ENCODE data around the gene SMIM32.

The SMIM32 gene

GRCh38 chr5:136174021-136174659 is 18.8 kb downstream of the SMIM32 start:
- Histone ChIP-seq H3K4me3 (IDR thresholded peaks at IDR 0.05; ENCODE audit: insufficient read depth, low read depth, low read length) (no peak overlapping the region), H3K4me2 (no peak overlapping the region), H2AFZ (ENCODE audit: low read depth) (no peak overlapping the region), H3K79me2 (ENCODE audit: insufficient read depth, low read depth) (no peaks in the 10 kb centered on the region), H3K4me1 (ENCODE audit: low read depth, poor library complexity, severe bottlenecking) (no peaks in the 10 kb centered on the region), H4K20me1 (ENCODE audit: insufficient read depth) (no peaks in the 10 kb centered on the region), H3K9ac (no peak overlapping the region), H3K36me3 (ENCODE audit: insufficient read depth) (no peaks in the 10 kb centered on the region), H3K27me3 (ENCODE audit: insufficient read depth, low read depth) (no peaks in the 10 kb centered on the region), H3K27ac (no peak overlapping the region)
- TF ChIP-seq CTCF (conservative IDR thresholded peaks at IDR 0.05; ENCODE audit: low read depth, low read length): peak; percentile 35; the same call in 1 of the 2 replicates

- Histone ChIP-seq H3K79me2 (ENCODE audit: insufficient read depth, low read depth) (no peaks in the 10 kb centered on the region), H4K20me1 (ENCODE audit: insufficient read depth) (no peaks in the 10 kb centered on the region), H3K27ac (no peak overlapping the region), H3K4me1 (ENCODE audit: low read depth, poor library complexity, severe bottlenecking) (no peaks in the 10 kb centered on the region), H3K4me3 (IDR thresholded peaks at IDR 0.05; ENCODE audit: insufficient read depth, low read depth, low read length) (no peak overlapping the region), H3K36me3 (ENCODE audit: insufficient read depth) (no peaks in the 10 kb centered on the region), H2AFZ (ENCODE audit: low read depth) (no peak overlapping the region), H3K27me3 (ENCODE audit: insufficient read depth, low read depth) (no peaks in the 10 kb centered on the region), H3K9ac (no peak overlapping the region), H3K4me2 (no peak overlapping the region)
- TF ChIP-seq CTCF (conservative IDR thresholded peaks at IDR 0.05; ENCODE audit: low read depth, low read length): no peak
These were observed 23.7 kb downstream of the SMIM32 start for GRCh38 chr5:136169218-136169617.

GRCh38 chr5:136166909-136167308 is 26.1 kb downstream of the SMIM32 start:
- no peak overlapping the region for H2AFZ ChIP-seq (ENCODE audit: low read depth)
- H3K79me2 ChIP-seq (ENCODE audit: insufficient read depth, low read depth): no peaks in the 10 kb centered on the region
- H3K4me3 ChIP-seq (IDR thresholded peaks at IDR 0.05; ENCODE audit: insufficient read depth, low read depth, low read length): no peak overlapping the region
- H3K9ac ChIP-seq: no peak overlapping the region
- H3K4me1 ChIP-seq (ENCODE audit: low read depth, poor library complexity, severe bottlenecking): no peaks in the 10 kb centered on the region
- no peak overlapping the region for H3K4me2 ChIP-seq
- H3K27ac ChIP-seq: no peak overlapping the region
- no peaks in the 10 kb centered on the region for H3K36me3 ChIP-seq (ENCODE audit: insufficient read depth)
- TF ChIP-seq CTCF (conservative IDR thresholded peaks at IDR 0.05; ENCODE audit: low read depth, low read length): no peak
- no peaks in the 10 kb centered on the region for H4K20me1 ChIP-seq (ENCODE audit: insufficient read depth)
- no peaks in the 10 kb centered on the region for H3K27me3 ChIP-seq (ENCODE audit: insufficient read depth, low read depth)

GRCh38 chr5:136164226-136164625 is 28.7 kb downstream of the SMIM32 start:
- no peaks in the 10 kb centered on the region for H4K20me1 ChIP-seq (ENCODE audit: insufficient read depth)
- H2AFZ ChIP-seq (ENCODE audit: low read depth): no peak overlapping the region
- TF ChIP-seq CTCF (conservative IDR thresholded peaks at IDR 0.05; ENCODE audit: low read depth, low read length): no peak
- H3K9ac ChIP-seq: no peak overlapping the region
- no peaks in the 10 kb centered on the region for H3K79me2 ChIP-seq (ENCODE audit: insufficient read depth, low read depth)
- H3K27ac ChIP-seq: no peak overlapping the region
- no peaks in the 10 kb centered on the region for H3K36me3 ChIP-seq (ENCODE audit: insufficient read depth)
- no peaks in the 10 kb centered on the region for H3K27me3 ChIP-seq (ENCODE audit: insufficient read depth, low read depth)
- H3K4me1 ChIP-seq (ENCODE audit: low read depth, poor library complexity, severe bottlenecking): no peaks in the 10 kb centered on the region
- H3K4me2 ChIP-seq: no peak overlapping the region
- H3K4me3 ChIP-seq (IDR thresholded peaks at IDR 0.05; ENCODE audit: insufficient read depth, low read depth, low read length): no peak overlapping the region

Measured in KMS-11 (cell line).